ENCODE results near the gene FUZ.

The FUZ gene

GRCh38 chr19:49851456-49852259 lies 38.6 kb upstream of the FUZ start:
- peak in 2 of 3 donors; percentile 13 to 46 for DNase-seq

- peak; percentile 95 to 98 (median 97) for DNase-seq
Observed at GRCh38 chr19:49850487-49851342, 37.6 kb upstream of the FUZ start, which contains the start of gene PTOV1. TSS of gene PTOV1 (plus strand) at chr19:49851159.

- no peak for DNase-seq
Observed at GRCh38 chr19:49850221-49850486, 37.1 kb upstream of the FUZ start.

- no peak for DNase-seq
Observed at GRCh38 chr19:49849433-49850220, 36.5 kb upstream of the FUZ start.

- DNase-seq = no peak
Observed at GRCh38 chr19:49848938-49849337, 35.8 kb upstream of the FUZ start.

- peak; percentile 75 to 88 (median 88) for DNase-seq
Observed at GRCh38 chr19:49847731-49848696, 34.9 kb upstream of the FUZ start.

GRCh38 chr19:49846408-49846807 lies 33.3 kb upstream of the FUZ start:
- DNase-seq = no peak

GRCh38 chr19:49845414-49845813 lies 32.3 kb upstream of the FUZ start:
- DNase-seq = no peak

GRCh38 chr19:49844138-49845095 lies 31.3 kb upstream of the FUZ start:
- DNase-seq = peak in 2 of 3 donors; percentile 22 to 30

GRCh38 chr19:49843265-49843664 lies 30.2 kb upstream of the FUZ start:
- DNase-seq = no peak

- no peak for DNase-seq
Observed at GRCh38 chr19:49840736-49841249, 27.7 kb upstream of the FUZ start.

GRCh38 chr19:49840321-49840720 lies 27.2 kb upstream of the FUZ start:
- DNase-seq = no peak

GRCh38 chr19:49839713-49840112 lies 26.6 kb upstream of the FUZ start:
- DNase-seq = no peak

- no peak for DNase-seq
Observed at GRCh38 chr19:49838885-49839588, 25.9 kb upstream of the FUZ start.

GRCh38 chr19:49837425-49837824 lies 24.3 kb upstream of the FUZ start:
- DNase-seq = no peak

GRCh38 chr19:49837009-49837310 lies 23.9 kb upstream of the FUZ start:
- no peak for DNase-seq

- DNase-seq = no peak
Observed at GRCh38 chr19:49836176-49837008, 23.3 kb upstream of the FUZ start.

GRCh38 chr19:49835562-49835961 lies 22.5 kb upstream of the FUZ start:
- no peak for DNase-seq

GRCh38 chr19:49833599-49833998 lies 20.5 kb upstream of the FUZ start:
- no peak for DNase-seq

All from suppressor macrophage treated with lipopolysaccharide for 1 hour (primary cell).